A673 (cell line): ENCODE measurements around the gene SERPINE1. TPM values are rescaled to one million over a fixed set of nuclear protein-coding genes. Genes with fewer than 3 reads are reported as not detected.

ENCODE experiments used
- BruUV-seq: library from RNA; stranded (reverse); fragments of 400-500 nt; replicated peaks from 2 replicates; lab custom pipeline; 2021; lab: Mats Ljungman, UMichigan
- CTCF ChIA-PET: fragments of 300-600 bp; sonication (Branson Sonifier 250); formaldehyde crosslinking; loops from one replicate; lab custom pipeline; 2022; ENCODE audit warnings: antibody characterized with exemption; lab: Charles Lee
- POLR2A ChIA-PET: fragments of 300-600 bp; sonication (Branson Sonifier 250); formaldehyde crosslinking; loops from one replicate; lab custom pipeline; 2022; ENCODE audit warnings: antibody characterized with exemption; ENCODE audit not compliant: low non-redundant PET; lab: Charles Lee
- DNase-seq: peaks from one replicate; pipeline ENCODE4 v3.0.0-alpha.2; 2015; ENCODE audit warnings: low spot score
- H3K27ac ChIP-seq: fragments of 200-600 bp; sonication (generic); 2 replicates; pipeline ENCODE4 v1.5.1; 2016; ENCODE audit warnings: mixed run types, low read depth, mild to moderate bottlenecking, mixed read lengths, antibody characterized with exemption, low read length; ENCODE audit not compliant: poor library complexity, severe bottlenecking
- H3K27me3 ChIP-seq: fragments of 200-600 bp; sonication (generic); replicated peaks from 2 replicates; pipeline ENCODE4 v1.6.1; 2017; ENCODE audit warnings: mixed run types, low read depth, mild to moderate bottlenecking, mixed read lengths, antibody characterized with exemption, low read length; ENCODE audit not compliant: insufficient read depth, poor library complexity
- H3K36me3 ChIP-seq: fragments of 200-600 bp; sonication (generic); 2 replicates; pipeline ENCODE4 v1.6.1; 2016; ENCODE audit warnings: mixed run types, mild to moderate bottlenecking, mixed read lengths, antibody characterized with exemption, low read length; ENCODE audit not compliant: insufficient read depth, poor library complexity, severe bottlenecking
- H3K4me1 ChIP-seq: fragments of 200-600 bp; sonication (generic); 2 replicates; pipeline ENCODE4 v1.6.1; 2017; ENCODE audit warnings: mixed run types, mild to moderate bottlenecking, mixed read lengths, antibody characterized with exemption, low read length; ENCODE audit not compliant: insufficient read depth, poor library complexity, severe bottlenecking
- H3K4me3 ChIP-seq: fragments of 200-600 bp; sonication (generic); 2 replicates; pipeline ENCODE4 v1.5.1; 2016; ENCODE audit warnings: low read depth, mixed run types, mild to moderate bottlenecking, mixed read lengths, low read length; ENCODE audit not compliant: poor library complexity, severe bottlenecking
- H3K9me3 ChIP-seq: fragments of 200-600 bp; sonication (generic); 2 replicates; pipeline ENCODE4 v1.6.1; 2016; ENCODE audit warnings: mixed run types, low read depth, mild to moderate bottlenecking, mixed read lengths, antibody characterized with exemption, low read length; ENCODE audit not compliant: poor library complexity, severe bottlenecking
- CTCF ChIP-seq: fragments of 300-800, 200-600 bp; sonication (generic); conservative IDR thresholded peaks from 2 replicates; pipeline ENCODE4 v1.5.1; 2017; ENCODE audit warnings: low read depth, mild to moderate bottlenecking, antibody characterized with exemption, low read length, moderate library complexity, mixed read lengths
- EZH2 ChIP-seq: fragments of 200-600 bp; sonication (generic); IDR thresholded peaks from 2 replicates; pipeline ENCODE4 v1.6.1; 2017; ENCODE audit warnings: borderline replicate concordance, low read depth, mild to moderate bottlenecking, mixed read lengths, antibody characterized with exemption, low read length; ENCODE audit not compliant: poor library complexity, severe bottlenecking
- intact Hi-C: fragments of 100-400 bp; cut with micrococcal nuclease; formaldehyde crosslinking; loops from one replicate; pipeline ENCODE4 v1.10.0; 2022; ENCODE audit not compliant: unreplicated experiment
- total RNA-seq: library from RNA; stranded (reverse); gene quantifications from 2 replicates; pipeline ENCODE4 v1.2.3, GENCODE V29; 2021

Gene SERPINE1
- total RNA-seq, 1 experiment from 2014 or later = 5.3 TPM

- Histone ChIP-seq H3K36me3 (no peaks in the 10 kb centered on the region), H3K4me1 (peaks cover 13% of the 10 kb centered on the region), H3K27me3 (no peaks in the 10 kb centered on the region), H3K27ac (peak overlapping the region; percentile 61), H3K4me3 (no peak overlapping the region), H3K9me3 (no peaks in the 10 kb centered on the region)
- no TSS peak for BruUV-seq
- ChIA-PET CTCF (no interaction called here), POLR2A (interaction anchor here (0.6 kb wide), 1 partner anchor 16 kb away, joined by 6 read pairs; no protein-coding TSS in a partner anchor)
- TF ChIP-seq EZH2 (no peak), CTCF (no peak)
- DNase-seq = peak; percentile 58
- intact Hi-C loops = no loop called here
These were observed 4.6 kb upstream of the SERPINE1 start for GRCh38 chr7:101121991-101122932.

- POLR2A ChIA-PET = no interaction called here
- no peak overlapping the region for H3K27ac ChIP-seq
These were observed 3.8 kb upstream of the SERPINE1 start for GRCh38 chr7:101122933-101123702.

More at GRCh38 chr7:101122933-101123702, 3.8 kb upstream of the SERPINE1 start:
- H3K4me1 ChIP-seq = peaks cover 18% of the 10 kb centered on the region
- no TSS peak for BruUV-seq
- TF ChIP-seq EZH2 = no peak
- no peak for TF ChIP-seq CTCF
- intact Hi-C loops = no loop called here
- no peaks in the 10 kb centered on the region for H3K36me3 ChIP-seq
- no peaks in the 10 kb centered on the region for H3K9me3 ChIP-seq
- CTCF ChIA-PET = interaction anchor here (0.5 to 0.7 kb wide), 2 partner anchors 21 to 168 kb away, joined by 3 read pairs; no protein-coding TSS in a partner anchor
- DNase-seq = no peak
- no peaks in the 10 kb centered on the region for H3K27me3 ChIP-seq
- H3K4me3 ChIP-seq = no peak overlapping the region
